ENCODE results near the gene MAST2. TPM values are rescaled to one million over a fixed set of nuclear protein-coding genes. Genes with fewer than 3 reads are reported as not detected.

MAST2 gene
- total and polyA plus RNA-seq, 2 donors (not counting 3 experiments of a cell fraction or from before 2014, with no cell fraction given), result 25.0 to 41.2 TPM

- Histone ChIP-seq H4K20me1 (replicated peaks; ENCODE audit: control insufficient read depth, extremely low read depth, insufficient read depth, low read length) (no peaks in the 10 kb centered on the region), H3K9ac (replicated peaks; ENCODE audit: extremely low read depth, insufficient read depth, low read length) (no peak overlapping the region), H3K79me2 (ENCODE audit: control insufficient read depth, insufficient read depth, low read length) (no peaks in the 10 kb centered on the region), H3K27ac (ENCODE audit: insufficient read depth, low read depth, low read length) (no peak overlapping the region), H3K4me1 (ENCODE audit: control insufficient read depth, extremely low read depth, insufficient read depth, low read length) (no peaks in the 10 kb centered on the region), H3K4me3 (replicated peaks in 1 of 3; ENCODE audit: insufficient read depth in 1 of 3, low read depth in 1 of 3, low read length in 3 of 3) (no peak overlapping the region), H3K4me2 (ENCODE audit: insufficient read depth, low read length) (no peak overlapping the region), H3K9me3 (replicated peaks; ENCODE audit: control insufficient read depth, insufficient read depth, low read length) (no peaks in the 10 kb centered on the region), H3K36me3 (ENCODE audit: control insufficient read depth in 2 of 2, extremely low read depth in 1 of 2, insufficient read depth in 2 of 2, low read length in 2 of 2) (peaks cover 0 to 12% of the 10 kb centered on the region in 2 experiments), H3K9me1 (replicated peaks; ENCODE audit: control insufficient read depth, extremely low read depth, insufficient read depth, low read length) (no peaks in the 10 kb centered on the region), H2AFZ (ENCODE audit: low read depth, low read length) (no peak overlapping the region), H3K27me3 (ENCODE audit: control insufficient read depth in 2 of 2, insufficient read depth in 2 of 2, low read length in 2 of 2) (no peaks in the 10 kb centered on the region)
- ChIA-PET CTCF (interaction anchor here (1.0 kb wide), 1 partner anchor 9 kb away, joined by 4 read pairs; no protein-coding TSS in a partner anchor), POLR2A (no interaction called here)
- intact Hi-C loops (cut with micrococcal nuclease) (no loop called here), dilution Hi-C loops (cut with MboI; ENCODE audit: extremely low pct_ligation_motif_present, low sequenced_read_pairs) (no loop called here)
- no TSS peak for BruUV-seq (replicated peaks)
- no peak for DNase-seq (ENCODE audit: low read depth, low spot score)
- no peak for TF ChIP-seq CTCF (IDR thresholded peaks at IDR 0.05; ENCODE audit: extremely low read depth in 1 of 2, insufficient read depth in 1 of 2, low read depth in 1 of 2, low read length in 2 of 2)
- TF ChIP-seq MAX (IDR thresholded peaks at IDR 0.05; ENCODE audit: insufficient read depth, insufficient read length), result no peak
- no peak for TF ChIP-seq JUN (IDR thresholded peaks at IDR 0.05; ENCODE audit: borderline replicate concordance, insufficient read depth, insufficient read length, low read depth)
- TF ChIP-seq GATA2 (IDR thresholded peaks at IDR 0.05; ENCODE audit: insufficient read depth, insufficient read length, low read depth, low read length), result no peak
- TF ChIP-seq FOS (IDR thresholded peaks at IDR 0.05; ENCODE audit: borderline replicate concordance, insufficient read depth, low read length), result no peak
- no peak for TF ChIP-seq MYC (IDR thresholded peaks at IDR 0.05; ENCODE audit: low read depth, low read length)
- FAIRE-seq, result no peak
Observed at GRCh38 chr1:46004492-46004891, 201.1 kb downstream of the MAST2 start.

All from endothelial cell of umbilical vein (primary cell).